HG02571 (cell line): Measurements from ENCODE around the gene EFHD2.
A peak's percentile ranks its signal among the peaks of the same experiment; 100 is the strongest.
"Not testable (repeated sequence)": the region's sequence is repeated elsewhere in the genome, so short reads cannot be mapped to it uniquely, and the experiment has no call there.

ENCODE experiments used
- ATAC-seq: cut with Tn5 transposase; IDR thresholded peaks from one replicate; pipeline ENCODE4 v1.9.1; 2021; ENCODE audit warnings: mild to moderate bottlenecking, moderate library complexity; ENCODE audit not compliant: unreplicated experiment

EFHD2 gene

GRCh38 chr1:15409388-15410222 is at the start of gene EFHD2:
Gene EFHD2, plus strand, starts transcription at chr1:15409888. Its CDS starts 84 bp downstream, at chr1:15409972.
- ATAC-seq: peak; percentile 81

DNA sequence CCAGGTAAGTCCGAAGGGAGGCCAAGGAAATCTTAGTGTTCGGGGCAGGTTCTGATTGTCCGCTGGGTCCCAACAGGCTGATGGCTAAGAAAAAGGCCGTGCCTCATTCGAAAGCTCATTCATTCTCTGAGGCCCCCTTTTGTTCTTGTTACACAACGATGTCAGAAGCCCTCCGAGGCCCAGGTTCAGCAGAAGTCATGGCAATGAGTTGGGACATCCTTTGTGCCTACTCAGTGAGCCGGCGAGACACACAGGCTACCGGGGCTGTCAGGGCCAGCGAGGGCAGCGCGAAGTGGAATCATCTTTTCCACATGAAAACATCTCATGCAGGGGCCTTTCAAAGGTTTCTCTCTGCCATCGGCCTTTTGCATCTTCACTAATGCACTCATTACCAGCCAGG is 49.0 kb upstream of the EFHD2 start:
- no peak for ATAC-seq

GRCh38 chr1:15362096-15362736 is 47.5 kb upstream of the EFHD2 start:
- no peak for ATAC-seq

- ATAC-seq: no peak
Observed at GRCh38 chr1:15362737-15363128, 47.0 kb upstream of the EFHD2 start.

- no peak for ATAC-seq
Observed at GRCh38 chr1:15364740-15365139, 44.9 kb upstream of the EFHD2 start.

DNA sequence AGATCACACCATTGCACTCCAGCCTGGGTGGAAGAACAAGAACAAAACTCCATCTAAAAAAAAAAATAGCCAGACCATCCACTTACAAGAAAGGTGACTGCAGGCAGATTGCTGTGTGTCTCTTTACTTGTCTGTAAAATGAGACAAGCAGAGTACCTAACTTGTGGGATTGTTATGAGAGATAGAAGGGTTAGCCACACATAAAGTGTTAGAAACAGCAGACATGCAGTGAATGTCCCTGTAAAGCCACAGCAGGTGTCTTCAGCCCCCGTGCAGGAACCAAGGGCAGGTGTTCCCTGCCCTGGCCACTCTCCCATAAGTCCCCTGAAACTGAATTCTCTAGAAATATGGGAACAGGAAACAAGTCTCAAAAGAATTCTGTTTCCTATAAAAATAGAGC is 40.8 kb upstream of the EFHD2 start:
- no peak for ATAC-seq

DNA sequence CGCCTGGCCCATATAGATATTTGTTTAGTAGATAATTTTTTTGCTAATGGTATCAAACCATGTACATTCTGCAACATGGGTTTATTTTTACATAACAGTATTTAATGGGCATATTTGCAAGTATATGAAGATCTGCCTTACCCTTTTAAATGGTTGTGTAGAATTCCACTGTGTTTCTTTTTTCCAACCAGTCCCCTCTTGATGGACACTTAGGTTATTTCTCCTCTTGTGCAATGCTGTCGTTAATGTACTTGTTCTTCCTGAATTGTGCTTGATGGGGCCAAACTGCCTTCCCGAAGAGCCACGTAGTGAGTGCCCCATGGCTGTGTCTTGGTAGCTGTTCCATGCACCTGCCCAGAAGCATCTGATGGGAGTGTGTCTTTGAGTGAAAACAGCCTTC is 39.4 kb upstream of the EFHD2 start:
- no peak for ATAC-seq

GRCh38 chr1:15370781-15371520 is 38.7 kb upstream of the EFHD2 start:
- no peak for ATAC-seq

DNA sequence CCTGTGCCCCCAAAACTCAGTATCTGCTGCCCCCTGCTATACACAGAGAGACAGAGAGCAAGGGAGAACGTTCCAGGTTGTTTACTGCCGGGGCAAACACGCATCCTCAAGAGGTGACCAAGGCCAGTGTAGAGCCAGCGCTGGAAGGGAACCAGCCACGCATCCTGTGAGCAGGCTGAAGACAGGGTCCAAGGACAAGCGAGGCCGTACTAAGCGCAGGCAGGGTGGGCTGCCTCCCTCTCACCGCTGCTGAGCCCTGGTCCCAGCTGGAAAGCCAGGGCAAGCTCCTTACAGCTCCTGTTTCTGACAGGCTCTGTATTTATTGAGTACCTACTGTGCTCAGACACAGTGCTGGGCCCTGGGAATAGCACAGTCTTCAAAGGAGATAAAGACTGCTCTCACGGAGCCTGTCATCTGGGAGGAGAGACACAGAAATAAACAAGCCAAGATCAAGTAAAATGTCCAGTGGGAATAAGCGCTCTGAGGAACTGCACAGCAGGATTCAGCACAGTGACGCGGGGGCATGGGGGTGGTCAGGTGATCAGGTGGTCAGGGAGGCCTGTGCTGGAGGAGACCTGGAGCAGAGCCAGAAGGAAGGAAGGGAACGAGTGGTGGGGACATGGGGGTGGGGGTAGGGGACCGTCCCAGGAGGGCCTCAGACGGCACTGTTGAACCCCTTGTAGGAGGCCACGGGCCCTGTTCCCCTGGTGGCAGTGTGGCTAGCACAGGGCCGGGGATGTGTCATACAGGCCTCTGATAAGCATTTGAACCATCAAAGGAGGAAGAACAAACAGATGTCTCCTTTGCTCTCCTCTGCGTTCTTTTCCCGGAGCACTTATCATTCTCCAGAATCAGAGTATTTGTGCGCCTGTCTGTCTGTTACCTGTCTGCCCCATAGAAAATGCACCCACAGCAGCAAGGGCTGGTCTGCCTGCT is 37.8 kb upstream of the EFHD2 start:
- ATAC-seq: no peak

DNA sequence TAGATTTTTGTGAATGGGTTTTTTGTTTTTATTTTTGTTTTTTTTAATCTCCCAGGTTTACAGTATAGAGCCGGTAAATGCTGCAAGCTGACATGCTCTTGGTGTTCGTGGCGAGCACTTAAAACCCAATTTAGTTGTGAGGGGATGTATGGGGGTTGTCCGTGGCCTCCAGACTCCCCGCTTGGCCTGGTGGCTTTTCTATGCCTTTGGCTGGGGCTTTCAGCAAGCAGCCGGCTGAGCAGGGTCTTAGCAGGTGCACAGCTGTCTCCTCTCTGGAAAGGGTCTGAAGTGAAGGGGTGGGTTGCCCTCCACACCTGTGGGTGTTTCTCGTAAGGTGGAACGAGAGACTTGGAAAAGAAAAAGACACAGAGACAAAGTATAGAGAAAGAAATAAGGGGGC is 31.0 kb upstream of the EFHD2 start:
- no peak for ATAC-seq

DNA sequence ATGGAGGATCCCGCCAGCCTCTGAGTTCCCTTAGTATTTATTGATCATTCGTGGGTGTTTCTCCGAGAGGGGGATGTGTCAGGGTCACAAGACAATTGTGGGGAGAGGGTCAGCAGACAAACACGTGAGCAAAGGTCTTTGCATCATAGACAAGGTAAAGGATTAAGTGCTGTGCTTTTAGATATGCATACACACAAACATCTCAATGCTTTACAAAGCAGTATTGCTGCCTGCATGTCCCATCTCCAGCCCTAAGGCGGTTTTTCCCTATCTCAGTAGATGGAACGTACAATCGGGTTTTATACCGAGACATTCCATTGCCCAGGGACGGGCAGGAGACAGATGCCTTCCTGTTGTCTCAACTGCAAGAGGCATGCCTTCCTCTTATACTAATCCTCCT is 30.5 kb upstream of the EFHD2 start:
- not testable (repeated sequence) for ATAC-seq

GRCh38 chr1:15380601-15381508 is 28.8 kb upstream of the EFHD2 start:
- no peak for ATAC-seq

DNA sequence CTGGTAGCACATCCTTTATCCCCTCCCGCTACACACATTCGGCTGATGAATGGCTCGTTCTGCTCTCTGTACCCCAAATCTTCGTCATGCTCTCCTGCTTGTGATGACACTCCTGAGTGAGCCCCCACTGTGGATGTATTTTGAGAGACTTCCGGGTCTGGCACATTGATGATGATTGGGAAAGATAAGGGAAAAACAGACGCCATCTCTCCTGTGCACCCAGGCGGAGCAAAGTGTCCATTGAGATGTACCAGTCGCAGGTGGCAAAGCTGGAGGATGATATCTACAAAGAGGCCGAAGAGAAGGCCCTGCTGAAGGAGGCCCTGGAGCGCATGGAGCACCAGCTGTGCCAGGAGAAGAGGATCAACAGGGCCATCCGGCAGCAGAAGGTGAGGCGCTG is 27.9 kb upstream of the EFHD2 start:
- no peak for ATAC-seq

DNA sequence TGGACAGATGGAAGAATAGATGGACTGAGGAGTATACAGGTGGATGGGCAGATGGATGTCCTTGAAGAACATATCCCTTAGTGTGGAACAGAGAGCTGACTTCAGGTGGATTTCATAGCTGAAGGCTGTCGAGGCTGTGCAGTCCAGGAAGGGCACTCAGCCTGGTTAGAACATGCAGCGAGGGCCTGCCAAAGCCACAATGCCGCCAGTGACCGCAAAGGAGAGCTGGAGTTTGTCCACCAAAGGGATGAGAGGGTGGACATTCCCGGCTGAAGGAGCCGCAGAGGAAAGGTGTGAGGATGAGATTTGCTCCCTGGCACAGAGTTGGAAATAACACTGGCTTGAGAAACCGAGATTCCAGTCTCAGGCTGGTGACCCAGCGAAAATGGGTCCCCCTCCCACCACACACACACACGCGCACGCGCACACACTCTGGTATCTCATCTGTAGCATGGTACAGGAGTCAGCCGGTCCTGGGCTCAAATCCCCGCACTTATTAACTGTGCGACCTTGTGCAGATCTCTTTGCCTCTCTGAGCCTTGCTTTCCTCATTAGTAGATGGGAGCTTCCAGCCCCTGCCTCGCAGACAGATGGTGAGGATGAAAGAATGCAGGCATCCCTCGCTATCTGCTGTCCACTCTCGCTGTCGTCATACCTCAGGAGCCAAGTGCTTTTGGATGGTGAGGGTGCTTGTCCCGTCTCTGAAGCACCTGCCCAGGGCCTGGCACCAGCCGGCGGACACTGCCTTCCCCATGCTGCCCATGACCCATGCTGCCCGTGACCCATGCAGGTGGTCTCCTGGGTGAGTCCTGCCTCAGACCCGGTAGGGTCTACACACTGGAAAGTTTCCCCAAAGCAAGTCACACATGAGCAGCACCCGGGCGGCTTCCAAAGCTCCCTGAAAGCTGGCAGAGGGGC is 26.8 kb upstream of the EFHD2 start:
- no peak for ATAC-seq

DNA sequence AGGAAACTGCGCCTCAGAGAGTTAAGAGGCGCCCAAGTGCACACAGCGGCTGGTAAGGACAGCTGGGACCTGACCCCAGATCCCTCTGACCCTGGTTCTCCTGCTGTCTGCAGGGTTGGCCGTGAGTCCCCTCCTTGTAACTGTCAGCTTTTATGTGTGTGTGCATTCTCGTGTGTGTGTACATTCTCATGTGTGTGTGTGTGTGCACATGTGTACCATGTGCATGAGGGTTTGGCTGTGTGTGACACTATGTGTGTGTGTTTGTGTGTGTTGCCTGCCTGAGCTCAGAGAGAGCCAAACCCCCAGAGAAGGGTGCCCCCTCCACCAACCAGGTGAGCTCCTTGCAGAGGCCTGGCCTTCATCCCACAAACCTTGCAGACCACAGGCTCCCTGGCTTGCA is 25.9 kb upstream of the EFHD2 start:
- ATAC-seq: no peak

DNA sequence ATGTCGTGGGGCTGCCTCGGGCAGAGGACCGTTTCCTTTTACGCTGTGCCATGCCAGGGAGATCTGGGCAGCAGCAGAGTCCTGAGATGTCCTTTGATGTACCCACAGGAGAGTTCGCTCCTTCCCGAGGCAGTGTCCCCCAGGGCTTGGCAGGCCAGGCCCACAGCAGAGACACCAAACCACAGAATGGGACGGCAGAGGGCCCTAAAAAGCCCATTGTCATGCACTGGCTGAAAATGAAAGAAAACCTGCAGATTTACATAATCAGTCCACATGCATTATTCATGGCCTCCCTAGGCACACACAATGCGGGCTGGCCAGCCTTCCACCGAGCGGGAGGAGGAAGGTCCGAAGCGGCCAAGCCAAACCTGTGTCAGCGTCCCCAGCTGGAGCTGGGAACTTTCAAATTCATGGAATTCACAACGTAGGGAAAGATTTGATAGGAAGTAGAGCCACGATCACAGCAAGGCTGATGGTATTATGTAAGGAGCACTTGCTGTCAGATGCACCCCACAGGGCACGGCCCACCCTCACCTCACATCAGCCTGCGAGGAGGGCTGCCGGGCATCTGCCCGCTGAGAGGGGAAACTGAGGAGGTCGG is 25.3 kb upstream of the EFHD2 start:
- no peak for ATAC-seq

GRCh38 chr1:15385420-15385819 is 24.3 kb upstream of the EFHD2 start:
- ATAC-seq: no peak

- no peak for ATAC-seq
Observed at GRCh38 chr1:15386164-15386749, 23.4 kb upstream of the EFHD2 start.
